Ectodermal cell (in vitro differentiated cells): ENCODE measurements around the gene NANOS2.

Source experiments
- H3K27ac ChIP-seq: 2 replicates; pipeline ENCODE4 v1.7.0; 2013; ENCODE audit warnings: mild to moderate bottlenecking, low read depth, low read length; ENCODE audit not compliant: insufficient read depth, poor library complexity, severe bottlenecking
- H3K27me3 ChIP-seq: 2 replicates; pipeline ENCODE4 v1.7.0; 2013; ENCODE audit warnings: mild to moderate bottlenecking, low read length; ENCODE audit not compliant: insufficient read depth, control insufficient read depth, poor library complexity, severe bottlenecking
- H3K36me3 ChIP-seq: one replicate; pipeline ENCODE4 v1.7.0; 2013; ENCODE audit warnings: low read length; ENCODE audit not compliant: control insufficient read depth, insufficient read depth
- H3K4me1 ChIP-seq: one replicate; pipeline ENCODE4 v1.7.0; 2013; ENCODE audit warnings: low read length; ENCODE audit not compliant: control insufficient read depth, insufficient read depth
- H3K4me3 ChIP-seq: 2 replicates; pipeline ENCODE4 v1.7.0; 2013; ENCODE audit warnings: low read depth, low read length, control low read depth; ENCODE audit not compliant: insufficient read depth
- H3K9me3 ChIP-seq: 2 replicates; pipeline ENCODE4 v1.7.0; 2013; ENCODE audit warnings: mild to moderate bottlenecking, low read length, moderate library complexity; ENCODE audit not compliant: control insufficient read depth
- WGBS, 2 experiments: methylation state at CpG; one replicate each; pipeline ENCODE4 v1.1.7; 2013; ENCODE audit warnings: missing lambda C conversion rate in 2 of 2; 5-methylcytosine and 5-hydroxymethylcytosine counted together

The NANOS2 gene

GRCh38 chr19:45929247-45929646 is 14.7 kb upstream of the NANOS2 start:
- 85 to 88% methylated on average over 2 of the region's 2 CpGs for WGBS, 2 experiments
- Histone ChIP-seq H3K4me1 (peaks cover 3% of the 10 kb centered on the region), H3K36me3 (no peaks in the 10 kb centered on the region), H3K27me3 (peaks cover 17% of the 10 kb centered on the region), H3K9me3 (no peaks in the 10 kb centered on the region), H3K4me3 (no peak overlapping the region), H3K27ac (no peak overlapping the region)

GRCh38 chr19:45927565-45928261 is 13.1 kb upstream of the NANOS2 start:
- no peaks in the 10 kb centered on the region for H3K36me3 ChIP-seq
- peak overlapping the region; percentile 11 for H3K4me3 ChIP-seq
- H3K27me3 ChIP-seq, result peaks cover 17% of the 10 kb centered on the region
- 12% methylated on average over 33 of the region's 33 CpGs for WGBS, 2 experiments
- H3K9me3 ChIP-seq, result no peaks in the 10 kb centered on the region
- no peak overlapping the region for H3K27ac ChIP-seq
- H3K4me1 ChIP-seq, result peaks cover 3% of the 10 kb centered on the region

- Histone ChIP-seq H3K4me3 (no peak overlapping the region), H3K9me3 (no peaks in the 10 kb centered on the region), H3K36me3 (no peaks in the 10 kb centered on the region), H3K27me3 (peaks cover 11% of the 10 kb centered on the region), H3K27ac (no peak overlapping the region), H3K4me1 (peaks cover 3% of the 10 kb centered on the region)
- 80 to 82% methylated on average over 6 of the region's 6 CpGs for WGBS, 2 experiments
These were observed 10.4 kb upstream of the NANOS2 start for GRCh38 chr19:45924891-45925447.

DNA sequence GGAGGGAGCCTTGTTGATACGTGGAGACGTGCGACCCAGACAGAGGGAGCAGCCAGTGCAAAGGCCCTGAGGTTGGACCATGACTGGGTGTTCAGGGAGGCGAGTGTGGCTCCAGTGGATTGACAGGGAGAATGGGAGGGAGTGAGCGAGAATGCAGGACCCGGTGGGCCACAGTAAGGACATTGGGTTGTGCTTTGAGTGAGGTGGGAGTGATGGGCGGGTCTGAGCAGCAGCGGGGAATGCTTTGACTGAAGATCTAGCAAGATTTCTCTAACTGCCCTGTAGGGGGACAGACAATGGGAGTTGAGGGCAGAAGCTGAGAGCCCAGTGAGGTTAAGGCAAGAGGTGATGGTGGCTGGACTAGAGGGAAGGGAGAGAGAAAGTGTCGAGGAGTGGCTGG is 7.7 kb upstream of the NANOS2 start:
- WGBS, 2 experiments, result 58 to 60% methylated on average over 9 of the region's 9 CpGs

GRCh38 chr19:45920458-45920857 is 5.9 kb upstream of the NANOS2 start:
- no peaks in the 10 kb centered on the region for H3K9me3 ChIP-seq
- no peaks in the 10 kb centered on the region for H3K36me3 ChIP-seq
- no peak overlapping the region for H3K4me3 ChIP-seq
- no peaks in the 10 kb centered on the region for H3K27me3 ChIP-seq
- 90 to 92% methylated on average over 8 of the region's 8 CpGs for WGBS, 2 experiments
- no peaks in the 10 kb centered on the region for H3K4me1 ChIP-seq
- no peak overlapping the region for H3K27ac ChIP-seq

More for the DNA sequence above, 7.7 kb upstream of the NANOS2 start:
- Histone ChIP-seq H3K4me3 (no peak overlapping the region), H3K36me3 (no peaks in the 10 kb centered on the region), H3K9me3 (no peaks in the 10 kb centered on the region), H3K27ac (no peak overlapping the region), H3K27me3 (no peaks in the 10 kb centered on the region), H3K4me1 (no peaks in the 10 kb centered on the region)

- no peaks in the 10 kb centered on the region for H3K36me3 ChIP-seq
- H3K9me3 ChIP-seq, result no peaks in the 10 kb centered on the region
- no peaks in the 10 kb centered on the region for H3K27me3 ChIP-seq
- 65 to 80% methylated on average over 6 to 7 of the region's 7 CpGs for WGBS, 2 experiments
- H3K4me3 ChIP-seq, result no peak overlapping the region
- H3K4me1 ChIP-seq, result no peaks in the 10 kb centered on the region
- no peak overlapping the region for H3K27ac ChIP-seq
These were observed 5.1 kb upstream of the NANOS2 start for GRCh38 chr19:45919678-45920077.

GRCh38 chr19:45918721-45919120 is 4.1 kb upstream of the NANOS2 start:
- no peaks in the 10 kb centered on the region for H3K36me3 ChIP-seq
- H3K4me3 ChIP-seq, result no peak overlapping the region
- H3K9me3 ChIP-seq, result no peaks in the 10 kb centered on the region
- no peak overlapping the region for H3K27ac ChIP-seq
- no peaks in the 10 kb centered on the region for H3K4me1 ChIP-seq
- no peaks in the 10 kb centered on the region for H3K27me3 ChIP-seq
- WGBS, 2 experiments, result 87% methylated on average over 4 of the region's 4 CpGs

- H3K9me3 ChIP-seq, result no peaks in the 10 kb centered on the region
- no peak overlapping the region for H3K27ac ChIP-seq
- H3K4me1 ChIP-seq, result no peaks in the 10 kb centered on the region
- no peaks in the 10 kb centered on the region for H3K36me3 ChIP-seq
- H3K4me3 ChIP-seq, result no peak overlapping the region
- 79 to 81% methylated on average over 4 of the region's 4 CpGs for WGBS, 2 experiments
- no peaks in the 10 kb centered on the region for H3K27me3 ChIP-seq
These were observed 3.0 kb upstream of the NANOS2 start for GRCh38 chr19:45917421-45918091.

DNA sequence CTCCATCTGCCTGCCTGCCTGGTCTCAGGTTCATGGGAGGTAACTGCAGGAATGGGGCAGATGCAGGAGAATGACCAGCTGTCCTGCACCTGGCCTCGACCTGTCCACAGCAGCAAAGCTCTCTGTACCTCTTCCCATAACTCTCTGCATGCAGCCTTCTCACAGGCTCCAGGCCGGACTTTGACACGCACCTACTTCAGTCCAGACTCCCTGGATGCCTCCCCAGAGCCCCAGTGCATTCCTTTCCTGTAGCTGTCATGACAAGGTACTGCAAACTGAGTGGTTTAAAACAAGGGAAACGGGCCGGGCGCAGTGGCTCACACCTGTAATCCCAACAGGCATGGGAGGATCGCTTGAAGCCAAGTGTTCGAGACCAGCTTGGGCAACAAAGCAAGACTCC is 3.3 kb downstream of the NANOS2 start:
- no peaks in the 10 kb centered on the region for H3K9me3 ChIP-seq
- 91 to 93% methylated on average over 8 of the region's 8 CpGs for WGBS, 2 experiments

GRCh38 chr19:45908956-45909355 is 5.6 kb downstream of the NANOS2 start:
- Histone ChIP-seq H3K4me1 (no peaks in the 10 kb centered on the region), H3K27ac (no peak overlapping the region), H3K27me3 (no peaks in the 10 kb centered on the region), H3K4me3 (no peak overlapping the region), H3K36me3 (no peaks in the 10 kb centered on the region), H3K9me3 (no peaks in the 10 kb centered on the region)
- WGBS, 2 experiments, result 90 to 93% methylated on average over 5 of the region's 5 CpGs

More for the DNA sequence above, 3.3 kb downstream of the NANOS2 start:
- Histone ChIP-seq H3K4me3 (no peak overlapping the region), H3K4me1 (no peaks in the 10 kb centered on the region), H3K27ac (no peak overlapping the region), H3K36me3 (no peaks in the 10 kb centered on the region), H3K27me3 (no peaks in the 10 kb centered on the region)
